Fibroblast of peridontal ligament (primary cell): ENCODE measurements around the gene SSX2IP.
"Not testable (repeated sequence)": the region's sequence is repeated elsewhere in the genome, so short reads cannot be mapped to it uniquely, and the experiment has no call there.

Source experiments
- DNase-seq: peaks from one replicate; pipeline ENCODE4 v3.0.0-alpha.2; 2010; ENCODE audit errors: extremely low read depth

Gene SSX2IP

GRCh38 chr1:84690397-84691121 is at the start of gene SSX2IP:
SSX2IP (minus strand) TSS chr1:84690461; CDS start chr1:84671219, 19,242 bp downstream.
- DNase-seq = peak; percentile 93

- DNase-seq = no peak
These were observed 48.0 kb upstream of the SSX2IP start for GRCh38 chr1:84738237-84738636.

- no peak for DNase-seq
These were observed 47.3 kb upstream of the SSX2IP start for GRCh38 chr1:84737590-84737989.

DNA sequence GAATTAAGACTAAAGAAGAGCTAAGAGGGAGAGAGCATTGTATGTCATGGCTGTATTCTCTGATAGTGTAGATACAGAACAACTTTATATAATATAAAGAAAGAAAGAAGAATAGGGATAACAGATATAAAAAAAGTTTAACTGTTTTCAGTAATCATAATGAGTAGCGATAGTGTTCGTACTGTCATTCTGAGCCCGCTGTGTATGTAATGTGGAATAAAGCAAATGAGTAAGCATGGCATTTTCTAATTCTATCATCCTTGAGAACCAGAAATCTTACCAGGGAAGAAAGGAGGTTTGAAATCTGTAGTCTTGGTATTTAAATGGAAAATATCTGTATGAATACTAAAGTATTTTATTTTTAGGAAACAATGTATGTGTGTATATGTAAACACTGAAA is 46.7 kb upstream of the SSX2IP start:
- no peak for DNase-seq

GRCh38 chr1:84736445-84736844 is 46.2 kb upstream of the SSX2IP start:
- no peak for DNase-seq

GRCh38 chr1:84735483-84735882 is 45.2 kb upstream of the SSX2IP start:
- DNase-seq = no peak

DNA sequence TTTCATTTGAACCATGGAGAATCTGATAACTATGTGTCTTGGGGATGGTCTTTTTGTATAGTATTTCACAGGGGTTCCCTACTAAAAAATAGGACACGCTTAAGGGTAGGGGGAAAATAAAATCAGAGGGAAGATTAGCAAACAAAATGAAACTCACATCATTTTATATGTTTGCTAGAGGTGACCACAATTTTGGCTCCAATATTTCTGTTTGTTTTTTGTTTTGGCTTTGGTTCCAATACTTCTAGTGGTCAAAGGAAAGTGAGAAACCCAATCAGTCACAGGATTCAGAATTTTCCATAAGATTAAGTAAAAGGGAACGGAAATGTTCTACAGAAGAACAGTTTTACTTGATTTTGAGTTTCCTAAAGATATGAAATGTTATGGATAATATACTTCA is 42.3 kb upstream of the SSX2IP start:
- no peak for DNase-seq

DNA sequence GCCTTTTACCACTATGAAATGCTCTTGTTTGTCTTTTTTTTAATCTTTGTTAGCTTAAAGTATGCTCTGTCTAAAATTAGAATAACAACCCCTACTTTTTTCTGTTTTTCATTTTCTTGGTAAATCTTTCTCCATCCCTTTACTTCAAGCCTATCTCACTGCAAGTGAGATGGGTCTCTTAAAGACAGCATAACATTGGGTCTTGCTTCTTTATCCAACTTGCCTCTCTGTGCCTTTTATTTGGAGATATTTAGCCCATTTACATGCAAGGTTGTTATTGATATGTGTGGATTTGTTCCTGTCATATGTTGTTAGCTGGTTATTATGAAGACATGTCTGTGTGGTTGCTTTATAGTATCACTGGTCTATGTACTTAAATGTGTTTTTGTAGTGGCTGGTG is 41.3 kb upstream of the SSX2IP start:
- DNase-seq = no peak

- peak; percentile 68 for DNase-seq
These were observed 37.5 kb upstream of the SSX2IP start for GRCh38 chr1:84727711-84728110.

DNA sequence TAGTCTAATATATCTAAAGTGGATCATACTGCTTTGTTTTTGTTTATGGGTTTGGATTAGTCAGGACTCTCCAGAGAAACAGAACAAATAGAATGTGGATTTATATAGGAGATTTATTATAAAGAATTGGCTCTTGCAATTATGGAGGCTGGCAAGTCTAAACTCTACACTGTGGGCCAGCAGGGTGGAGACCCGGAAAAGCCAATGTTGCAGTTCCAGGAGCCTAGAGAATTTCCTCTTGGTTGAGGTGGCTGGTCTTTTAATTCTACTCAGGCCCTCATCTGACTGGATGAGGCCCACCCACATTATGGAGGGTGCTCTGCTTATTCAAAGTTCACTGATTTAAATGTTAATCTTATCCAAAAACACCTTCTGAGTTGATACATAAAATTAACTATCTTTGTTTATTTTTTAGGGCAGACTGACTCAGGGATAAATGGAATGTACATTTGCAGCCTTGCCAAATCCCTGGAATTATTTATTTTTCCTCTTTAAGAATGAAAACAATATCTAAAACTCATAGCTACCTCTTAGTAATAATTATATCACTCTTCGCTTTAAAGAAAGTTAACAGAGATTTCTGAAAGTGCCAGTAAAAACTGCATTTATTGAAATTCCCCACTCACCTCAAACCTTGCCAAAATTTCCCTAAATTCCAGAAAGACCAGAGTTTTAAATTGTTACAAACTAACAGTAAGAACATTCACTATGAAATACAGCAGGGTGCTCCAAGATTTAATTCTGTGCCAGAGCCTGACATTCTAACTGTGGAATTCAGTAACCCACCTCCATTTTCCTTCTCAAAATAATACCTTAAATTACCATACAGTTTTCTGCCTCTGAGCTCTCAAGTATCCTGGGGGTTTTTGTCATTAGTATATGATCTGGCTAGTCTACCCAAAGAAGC is 36.6 kb upstream of the SSX2IP start:
- DNase-seq = peak; percentile 43

DNA sequence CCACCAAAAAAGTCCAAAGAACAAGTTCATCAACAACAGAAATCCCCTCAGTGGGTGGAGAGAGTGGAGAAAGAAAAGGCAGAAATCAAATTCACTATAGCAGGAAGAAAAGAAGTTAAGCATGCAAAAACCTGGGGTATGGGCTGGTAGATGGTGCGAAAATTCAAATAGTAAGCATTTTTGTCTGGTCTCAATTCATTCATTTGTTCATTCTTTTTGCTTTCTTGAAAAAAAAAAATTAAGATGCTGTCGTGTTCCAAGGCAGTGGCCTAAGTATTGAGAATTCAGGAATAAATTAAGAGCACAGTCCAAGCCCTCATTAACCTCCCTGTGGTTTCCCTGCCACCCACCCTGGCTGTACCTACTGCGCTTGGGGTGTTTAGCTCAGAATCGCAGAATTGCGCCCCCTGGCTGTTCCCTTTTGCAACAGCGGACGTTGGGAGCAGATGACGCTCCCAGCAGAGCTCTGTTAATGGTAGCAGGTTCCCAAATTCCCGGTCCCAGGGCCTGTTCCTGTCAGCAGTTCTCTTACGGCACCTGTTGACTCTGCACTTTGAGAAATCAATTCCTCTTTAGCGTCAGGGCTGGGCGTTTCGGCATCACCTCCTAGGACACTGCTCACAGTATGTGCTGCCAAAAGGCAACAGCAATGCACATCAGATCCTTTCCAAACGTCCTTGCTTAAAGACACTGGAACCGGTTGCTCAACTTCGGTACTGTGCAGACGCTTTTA is 34.0 kb upstream of the SSX2IP start:
- DNase-seq = no peak

DNA sequence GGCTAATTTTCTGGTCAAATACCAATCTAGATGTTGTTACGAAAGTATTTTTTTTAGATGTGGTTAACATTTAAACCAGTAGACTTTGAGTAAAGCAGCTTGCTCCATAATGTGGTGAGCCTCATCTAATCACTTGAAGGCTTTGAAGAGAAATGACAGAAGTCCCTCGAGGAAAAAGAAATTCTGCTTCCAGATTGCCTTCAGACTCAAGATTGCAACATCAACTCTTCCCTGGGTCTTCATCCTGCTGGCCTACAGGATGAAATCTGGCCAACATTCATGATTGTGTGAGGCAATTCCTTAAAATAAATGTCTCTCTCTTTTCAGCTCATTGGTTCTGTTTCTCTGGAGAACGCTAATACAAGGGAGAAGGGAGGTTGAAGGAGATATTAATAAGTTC is 32.5 kb upstream of the SSX2IP start:
- DNase-seq = peak; percentile 97

DNA sequence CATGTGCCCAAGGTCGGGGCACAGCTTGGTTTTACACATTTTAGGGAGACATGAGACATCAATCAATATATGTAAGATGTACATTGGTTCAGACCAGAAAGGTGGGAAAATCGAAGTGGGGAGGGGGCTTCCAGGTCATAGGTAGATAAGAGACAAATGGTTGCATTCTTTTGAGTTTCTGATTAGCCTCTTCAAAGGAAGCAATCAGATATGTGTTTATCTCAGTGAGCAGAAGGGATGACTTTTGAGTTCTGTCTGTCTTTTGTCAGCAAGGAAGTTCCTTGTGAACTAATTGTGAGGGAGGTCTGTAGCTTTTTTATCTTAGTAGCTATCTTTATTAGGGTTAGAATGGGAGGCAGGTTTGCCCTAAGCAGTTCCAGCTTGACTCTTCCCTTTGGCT is 31.6 kb upstream of the SSX2IP start:
- DNase-seq = not testable (repeated sequence)

DNA sequence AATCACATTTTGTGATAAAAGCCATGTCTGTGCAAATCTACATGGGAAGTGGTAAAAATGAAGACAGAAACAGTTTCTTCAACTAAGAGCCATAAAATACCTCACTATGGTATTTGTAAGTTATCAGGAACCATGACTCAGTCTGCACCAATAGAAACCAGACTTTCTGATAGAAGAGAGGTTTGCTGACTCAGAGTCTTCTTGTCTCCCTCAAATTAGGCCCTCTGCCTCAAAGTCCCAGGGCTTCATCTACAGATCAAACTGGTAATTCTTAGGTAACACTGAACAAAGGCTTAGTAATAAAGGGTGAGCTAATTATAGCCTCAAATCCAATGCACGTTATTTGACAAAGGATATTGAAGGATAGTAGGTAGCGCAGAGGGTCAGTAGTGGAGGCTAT is 30.9 kb upstream of the SSX2IP start:
- DNase-seq = peak; percentile 80

DNA sequence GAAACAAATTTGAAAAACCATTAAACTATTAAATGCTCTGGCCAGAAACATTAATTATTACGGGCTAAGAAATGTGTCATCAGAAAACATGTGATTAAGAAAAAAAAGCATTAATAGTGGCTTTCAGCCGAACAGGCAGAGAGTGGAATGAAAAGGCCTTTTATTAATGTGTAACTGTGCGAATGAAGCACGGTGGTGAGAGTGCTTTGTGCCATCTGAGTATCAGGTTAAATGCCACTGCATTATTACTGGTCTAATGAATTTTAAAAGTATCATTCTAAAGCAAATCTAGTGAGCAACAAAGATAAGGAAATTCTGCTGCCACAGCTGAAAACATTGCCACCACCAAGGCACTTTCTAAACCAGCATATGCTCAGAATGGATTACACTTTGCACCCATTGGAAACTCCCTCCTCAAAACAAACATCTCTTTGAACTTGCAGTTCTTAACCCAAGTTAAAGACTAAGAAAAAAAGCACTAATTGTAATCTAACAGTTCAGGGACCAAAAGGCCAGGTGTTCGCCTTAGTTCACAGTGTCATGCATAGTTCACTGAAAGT is 30.0 kb upstream of the SSX2IP start:
- no peak for DNase-seq

- peak; percentile 50 for DNase-seq
These were observed 29.4 kb upstream of the SSX2IP start for GRCh38 chr1:84719543-84720217.

- no peak for DNase-seq
These were observed 25.2 kb upstream of the SSX2IP start for GRCh38 chr1:84715342-84716019.

GRCh38 chr1:84712276-84712874 is 22.1 kb upstream of the SSX2IP start:
- DNase-seq = peak; percentile 96

GRCh38 chr1:84711869-84712268 is 21.6 kb upstream of the SSX2IP start:
- no peak for DNase-seq

- peak; percentile 44 for DNase-seq
These were observed 20.9 kb upstream of the SSX2IP start for GRCh38 chr1:84711121-84711520.
